Measurements from ENCODE around the gene LRP2. TPM values are rescaled to one million over a fixed set of nuclear protein-coding genes. Genes with fewer than 3 reads are reported as not detected.
"Not testable (repeated sequence)": the region's sequence is repeated elsewhere in the genome, so short reads cannot be mapped to it uniquely, and the experiment has no call there.

Gene LRP2
- polyA plus RNA-seq, 6 donors from 2014 or later: not detected

DNA sequence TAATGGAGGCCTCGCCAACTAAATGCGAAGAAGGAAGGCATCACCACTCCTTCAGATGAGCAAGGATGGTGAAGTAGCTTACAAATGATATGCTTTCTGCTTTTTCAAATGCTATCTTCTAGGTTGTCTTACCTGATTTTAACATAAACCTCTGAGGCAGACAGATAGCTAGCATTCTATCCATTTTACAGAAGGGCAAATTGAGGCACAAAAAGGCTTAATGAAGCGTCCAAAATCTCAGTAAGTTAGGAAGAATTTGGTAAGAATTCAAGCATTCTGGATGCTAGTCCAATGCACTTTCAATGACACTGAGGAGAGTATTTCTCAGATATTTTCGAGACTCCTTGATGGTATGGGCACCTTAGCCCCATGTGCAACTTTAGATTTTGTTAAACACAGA, 81.8 kb downstream of the LRP2 start:
- Mint-ChIP-seq H3K27me3 (peaks cover 0 to 2% (median 2%) of the 10 kb centered on the region in 3 donors), H3K36me3 (no peaks in the 10 kb centered on the region), H3K9me3 (peaks cover 0 to 2% (median 0%) of the 10 kb centered on the region in 7 donors), H3K27ac (no peak overlapping the region), H3K4me1 (no peaks in the 10 kb centered on the region), H3K4me3 (no peak overlapping the region)
- ATAC-seq (ENCODE audit: low read depth in 2 of 2): no peak
- no peak for DNase-seq

DNA sequence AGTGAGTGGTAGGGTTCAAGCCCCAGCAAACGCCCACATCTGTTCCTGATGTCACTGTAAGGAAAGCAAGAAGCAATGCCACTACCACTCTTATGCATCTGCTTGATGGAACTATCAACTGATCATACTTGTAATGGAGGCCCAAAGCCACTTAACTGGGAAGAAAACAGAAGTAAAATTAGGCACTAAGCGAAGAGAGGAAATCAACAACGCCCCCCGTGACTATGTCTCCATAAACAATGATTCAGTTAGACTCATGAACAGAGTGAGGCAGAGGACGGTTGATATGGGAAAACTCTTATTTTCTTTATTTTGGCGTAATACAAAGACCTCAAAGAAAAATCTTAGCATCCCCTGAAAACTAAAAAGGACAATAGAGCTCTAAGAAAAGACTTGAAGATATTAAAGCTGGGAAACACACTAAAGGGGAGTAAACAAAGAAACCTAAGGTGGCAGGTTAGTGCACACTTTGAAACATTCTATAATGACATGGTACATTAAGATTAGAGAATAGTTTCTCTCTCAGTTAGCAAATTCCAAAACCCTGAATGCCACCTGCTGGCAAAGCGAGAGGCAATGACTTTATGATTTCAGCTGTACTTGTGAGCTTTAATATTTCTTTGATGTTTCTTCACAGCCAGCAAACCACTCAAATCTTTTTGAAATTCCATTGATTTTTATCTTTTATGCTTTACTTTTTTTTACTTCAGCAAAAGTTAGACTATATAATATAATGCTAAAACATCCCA, 86.5 kb downstream of the LRP2 start:
- Mint-ChIP-seq H3K4me3 (no peak overlapping the region), H3K27me3 (no peaks in the 10 kb centered on the region), H3K4me1 (no peaks in the 10 kb centered on the region), H3K9me3 (no peaks in the 10 kb centered on the region), H3K36me3 (no peaks in the 10 kb centered on the region), H3K27ac (no peak overlapping the region)
- no peak for ATAC-seq (ENCODE audit: low read depth in 2 of 2)
- DNase-seq: no peak

DNA sequence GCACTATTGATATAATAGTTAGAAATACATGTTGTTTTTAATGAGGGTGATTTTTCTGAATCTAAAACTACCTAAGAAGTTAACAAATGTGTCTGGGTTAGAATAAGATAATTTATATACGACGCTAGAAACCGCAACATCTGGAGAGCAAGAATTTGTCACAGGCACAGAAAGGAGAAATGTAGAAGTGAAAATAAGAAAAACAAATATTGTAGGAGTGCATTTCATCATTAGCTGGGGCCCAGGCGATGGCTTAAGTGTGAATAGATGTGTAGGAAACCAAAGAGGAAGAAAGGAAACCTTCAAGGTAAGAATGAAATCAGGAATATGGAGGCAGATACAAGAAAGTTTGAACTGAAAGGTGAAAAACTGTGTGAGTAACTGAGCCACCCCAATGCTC, 90.3 kb downstream of the LRP2 start:
- Mint-ChIP-seq H3K4me3 (no peak overlapping the region), H3K36me3 (no peaks in the 10 kb centered on the region), H3K27ac (no peak overlapping the region), H3K4me1 (no peaks in the 10 kb centered on the region), H3K9me3 (peaks cover 0 to 11% (median 3%) of the 10 kb centered on the region in 7 donors), H3K27me3 (peaks cover 0 to 5% (median 0%) of the 10 kb centered on the region in 3 donors)
- no peak for DNase-seq
- no peak for ATAC-seq (ENCODE audit: low read depth in 2 of 2)

DNA sequence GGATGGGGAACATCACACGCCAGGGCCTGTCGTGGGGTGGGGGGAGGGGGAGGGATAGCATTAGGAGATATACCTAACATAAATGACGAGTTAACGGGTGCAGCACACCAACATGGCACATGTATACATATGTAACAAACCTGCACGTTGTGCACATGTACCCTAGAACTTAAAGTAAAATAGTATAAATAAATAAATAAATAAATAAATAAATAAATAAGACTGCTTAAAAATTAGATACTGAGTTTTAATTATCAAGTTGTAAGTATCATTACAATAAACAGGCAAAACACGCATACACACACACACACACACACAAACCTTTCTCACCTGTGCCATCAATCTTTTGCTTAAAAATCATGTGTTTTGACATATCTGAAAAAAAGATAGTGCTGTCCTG, 91.8 kb downstream of the LRP2 start:
- not testable (repeated sequence) for H3K27ac Mint-ChIP-seq; H3K27me3 Mint-ChIP-seq; H3K4me1 Mint-ChIP-seq; H3K36me3 Mint-ChIP-seq; DNase-seq; H3K4me3 Mint-ChIP-seq; ATAC-seq (ENCODE audit: low read depth in 2 of 2)
- peaks cover 0 to 11% (median 3%) of the 10 kb centered on the region in 7 donors for H3K9me3 Mint-ChIP-seq

DNA sequence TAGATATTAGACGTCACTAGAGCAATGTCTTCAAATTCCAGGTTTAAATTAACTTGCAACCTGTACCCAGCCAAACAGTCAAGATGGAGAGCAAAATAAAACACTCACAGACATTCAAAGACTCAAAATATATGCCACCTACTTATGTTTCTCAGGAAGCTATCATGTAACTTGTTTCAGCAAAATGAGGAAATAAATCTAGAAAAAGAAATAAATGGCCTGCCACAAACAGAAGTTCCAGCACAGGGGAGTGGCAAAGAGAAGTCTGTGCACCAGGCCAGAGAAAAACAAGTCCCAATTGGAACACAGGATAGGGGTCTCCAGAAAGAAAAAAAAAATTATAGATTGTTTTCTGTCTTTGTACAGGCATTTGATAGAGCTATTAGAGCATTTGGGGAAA, 96.7 kb downstream of the LRP2 start:
- no peak overlapping the region for H3K27ac Mint-ChIP-seq
- DNase-seq: no peak
- ATAC-seq (ENCODE audit: low read depth in 2 of 2): no peak
- H3K27me3 Mint-ChIP-seq: peaks cover 0 to 5% (median 0%) of the 10 kb centered on the region in 3 donors
- H3K36me3 Mint-ChIP-seq: no peaks in the 10 kb centered on the region
- peaks cover 0 to 15% (median 4%) of the 10 kb centered on the region in 7 donors for H3K9me3 Mint-ChIP-seq
- H3K4me3 Mint-ChIP-seq: no peak overlapping the region
- H3K4me1 Mint-ChIP-seq: no peaks in the 10 kb centered on the region

DNA sequence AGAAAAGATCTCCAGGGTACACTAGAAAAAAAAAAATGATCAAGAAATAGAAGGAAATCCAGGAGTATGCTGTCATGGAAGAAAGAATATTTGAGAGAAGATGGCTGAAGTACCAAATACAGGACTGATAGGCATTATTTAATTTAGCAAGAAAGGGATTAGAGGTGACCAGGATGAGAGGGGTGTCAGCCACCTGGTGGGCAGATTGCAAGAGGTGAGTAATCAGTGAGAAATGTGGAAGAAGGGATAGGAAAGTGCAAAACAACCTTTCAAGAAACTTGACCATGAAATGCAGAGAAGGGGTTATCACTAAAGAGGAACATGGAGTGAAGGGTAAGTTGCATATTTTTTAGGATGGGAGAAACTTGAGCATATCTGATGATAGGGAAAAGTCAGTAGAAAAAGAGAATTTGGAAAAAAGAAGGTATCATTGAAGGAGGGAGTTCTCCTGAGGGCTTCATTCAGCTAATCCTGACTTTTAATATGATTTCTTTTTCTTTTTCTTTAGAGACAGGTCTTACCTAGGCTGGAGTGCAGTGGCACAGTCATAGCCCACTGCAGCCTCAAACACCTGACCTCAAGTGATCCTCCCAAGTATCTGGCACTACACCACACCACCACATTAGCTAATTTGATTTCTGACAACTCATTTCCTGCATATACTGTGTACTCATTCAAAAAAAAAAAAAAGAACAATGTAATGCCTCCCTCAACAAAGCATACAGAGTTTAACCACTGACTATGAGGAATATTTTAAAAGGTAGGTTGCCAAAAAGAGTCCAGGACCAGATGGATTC, 101.3 kb downstream of the LRP2 start:
- no peak for ATAC-seq (ENCODE audit: low read depth in 2 of 2)
- peaks cover 0 to 5% (median 3%) of the 10 kb centered on the region in 3 donors for H3K27me3 Mint-ChIP-seq
- no peak overlapping the region for H3K4me3 Mint-ChIP-seq
- no peaks in the 10 kb centered on the region for H3K36me3 Mint-ChIP-seq
- H3K9me3 Mint-ChIP-seq: peaks cover 0 to 5% (median 0%) of the 10 kb centered on the region in 7 donors
- peak overlapping the region in 2 of 6 donors; percentile 3 to 62 for H3K27ac Mint-ChIP-seq
- DNase-seq: no peak
- no peaks in the 10 kb centered on the region for H3K4me1 Mint-ChIP-seq

DNA sequence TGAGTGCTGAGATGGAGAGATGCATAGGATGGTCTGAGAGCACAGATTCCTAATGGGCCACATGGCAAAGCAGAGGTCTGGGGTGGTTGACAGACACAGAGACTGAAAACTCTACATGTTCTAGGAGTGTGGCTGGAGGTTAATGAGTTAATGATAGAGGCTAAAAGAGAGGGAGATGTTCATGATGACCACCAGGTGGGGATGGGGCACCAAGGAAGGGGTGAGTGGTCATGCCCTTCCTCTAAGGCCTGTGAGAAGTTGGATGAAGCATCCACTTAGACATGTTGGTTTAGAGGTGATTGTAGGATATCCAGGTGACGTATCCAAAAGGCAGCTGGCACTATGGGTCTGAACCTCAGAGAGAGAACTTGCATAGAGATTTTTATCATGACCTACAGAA, 102.1 kb downstream of the LRP2 start:
- Mint-ChIP-seq H3K27me3 (peaks cover 0 to 5% (median 3%) of the 10 kb centered on the region in 3 donors), H3K36me3 (no peaks in the 10 kb centered on the region), H3K4me1 (no peaks in the 10 kb centered on the region), H3K4me3 (no peak overlapping the region), H3K27ac (no peak overlapping the region), H3K9me3 (peaks cover 0 to 4% (median 0%) of the 10 kb centered on the region in 7 donors)
- ATAC-seq (ENCODE audit: low read depth in 2 of 2) (no peak), DNase-seq (no peak)

DNA sequence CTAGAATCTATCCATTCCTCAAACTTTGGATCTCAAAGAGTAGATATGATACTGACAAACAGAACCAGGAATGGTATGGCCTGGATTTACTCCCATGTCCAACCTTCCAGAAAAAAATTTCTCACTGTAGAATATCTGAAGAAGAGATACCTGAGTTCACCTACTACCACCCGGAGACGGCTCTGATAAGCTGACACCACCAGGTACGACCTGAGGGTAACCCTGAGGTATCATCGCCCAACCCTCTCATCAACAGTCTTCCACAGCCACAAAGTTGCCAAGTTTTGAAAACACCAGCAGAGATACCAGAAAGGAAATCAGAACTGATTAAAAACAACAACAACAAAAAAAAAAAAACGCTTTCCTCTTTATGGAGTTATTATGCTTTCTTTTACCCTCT, 102.9 kb downstream of the LRP2 start:
- H3K4me1 Mint-ChIP-seq: no peaks in the 10 kb centered on the region

DNA sequence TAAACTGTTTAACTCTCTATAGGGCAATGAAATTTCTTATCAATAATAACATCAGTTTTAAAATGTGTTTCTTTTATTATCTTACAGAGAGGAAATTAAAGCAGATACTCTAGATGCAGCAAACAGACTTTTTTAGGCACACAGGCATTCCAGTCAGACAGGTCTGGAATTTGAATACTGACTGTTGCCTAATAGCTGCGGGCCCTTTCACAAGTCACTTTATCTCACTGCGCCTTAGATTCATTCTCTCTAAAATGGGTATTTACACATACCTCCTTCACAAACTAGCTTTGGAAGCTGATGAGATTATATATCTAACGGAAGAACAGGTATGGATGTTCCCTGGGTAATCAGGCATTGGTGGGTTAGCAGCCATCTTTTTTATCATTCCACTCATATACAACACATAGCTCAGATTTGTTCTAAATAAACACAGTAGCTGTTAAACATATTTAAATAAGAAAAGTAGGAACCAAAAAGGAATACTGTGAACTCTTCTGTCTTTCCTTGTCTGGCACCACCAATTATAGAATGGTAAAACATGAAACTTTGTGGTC, 104.2 kb downstream of the LRP2 start:
- Mint-ChIP-seq H3K36me3 (no peaks in the 10 kb centered on the region), H3K4me3 (no peak overlapping the region), H3K4me1 (no peaks in the 10 kb centered on the region), H3K27ac (no peak overlapping the region), H3K27me3 (peaks cover 0 to 5% (median 3%) of the 10 kb centered on the region in 3 donors), H3K9me3 (peaks cover 0 to 3% (median 0%) of the 10 kb centered on the region in 7 donors)
- ATAC-seq (ENCODE audit: low read depth in 2 of 2): no peak
- DNase-seq: no peak

More for the DNA sequence above, 102.9 kb downstream of the LRP2 start:
- Mint-ChIP-seq H3K27me3 (peaks cover 0 to 5% (median 3%) of the 10 kb centered on the region in 3 donors), H3K27ac (peak overlapping the region in 1 of 6 donors; percentile 69), H3K9me3 (peaks cover 0 to 3% (median 0%) of the 10 kb centered on the region in 7 donors), H3K36me3 (no peaks in the 10 kb centered on the region), H3K4me3 (no peak overlapping the region)
- DNase-seq: no peak
- ATAC-seq (ENCODE audit: low read depth in 2 of 2): no peak

DNA sequence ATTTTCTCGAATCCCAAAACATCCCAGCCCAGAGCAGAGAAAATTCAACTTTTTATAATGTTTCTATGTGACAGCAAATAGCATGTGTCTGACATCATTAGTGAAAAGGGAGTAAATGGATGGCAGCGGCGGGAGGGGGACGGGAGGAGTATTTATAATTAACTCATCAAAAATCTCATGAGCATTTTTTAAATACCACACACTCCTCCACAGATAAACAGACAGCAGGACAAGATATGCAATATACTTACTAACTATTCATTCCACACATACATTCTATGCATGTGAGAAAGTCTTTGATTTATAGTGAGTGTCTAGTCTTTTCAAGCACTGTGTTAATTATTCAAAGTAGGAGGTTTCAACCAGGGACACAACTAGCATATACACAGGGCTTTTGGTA, 107.6 kb downstream of the LRP2 start:
- Mint-ChIP-seq H3K27ac (peak overlapping the region in 1 of 6 donors; percentile 40), H3K27me3 (peaks cover 0 to 3% (median 2%) of the 10 kb centered on the region in 3 donors), H3K4me3 (no peak overlapping the region), H3K36me3 (no peaks in the 10 kb centered on the region), H3K9me3 (no peaks in the 10 kb centered on the region), H3K4me1 (no peaks in the 10 kb centered on the region)
- ATAC-seq (ENCODE audit: low read depth in 2 of 2) (no peak), DNase-seq (no peak)

DNA sequence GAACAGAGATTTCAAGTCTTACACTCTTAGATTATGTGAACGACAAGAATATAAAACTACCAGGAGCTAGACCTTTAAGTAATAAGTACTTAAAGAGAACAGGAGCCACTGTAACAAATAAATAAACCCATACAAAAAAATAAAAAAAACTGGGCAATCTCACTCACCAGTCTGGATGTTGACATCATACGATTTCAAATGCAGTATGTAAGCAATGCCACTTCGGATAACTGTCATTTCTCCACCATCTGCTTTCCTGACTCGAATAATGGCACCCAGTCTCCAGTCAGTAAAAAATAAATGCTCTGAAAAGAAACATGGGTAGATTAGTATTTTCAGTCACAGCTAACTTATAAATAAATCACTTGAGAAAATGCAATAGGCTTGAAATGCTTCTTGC, 115.1 kb downstream of the LRP2 start:
- Mint-ChIP-seq H3K9me3 (peaks cover 0 to 6% (median 0%) of the 10 kb centered on the region in 7 donors), H3K4me1 (no peaks in the 10 kb centered on the region), H3K4me3 (peak overlapping the region in 1 of 8 donors; percentile 24), H3K27ac (no peak overlapping the region), H3K36me3 (no peaks in the 10 kb centered on the region), H3K27me3 (peaks cover 0 to 4% (median 0%) of the 10 kb centered on the region in 3 donors)
- ATAC-seq (ENCODE audit: low read depth in 2 of 2) (no peak), DNase-seq (no peak)

DNA sequence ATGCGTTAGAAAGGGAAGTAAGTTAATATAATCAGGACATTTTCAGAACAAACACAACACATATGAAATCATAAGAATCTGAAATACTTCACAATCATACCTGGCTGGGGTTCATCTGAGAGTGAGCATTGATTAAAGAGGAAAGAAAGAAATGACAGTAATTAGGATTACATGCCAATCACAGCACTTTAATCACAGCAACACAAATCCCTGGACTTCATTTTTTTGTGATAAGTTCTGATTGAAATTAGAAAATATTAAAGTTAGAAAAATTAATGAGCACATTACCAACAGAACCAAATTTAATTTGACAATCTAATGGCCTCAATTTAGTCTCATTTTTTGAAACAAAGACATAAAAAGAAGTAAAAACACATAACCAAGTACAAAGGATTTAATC, 121.9 kb downstream of the LRP2 start:
- H3K27ac Mint-ChIP-seq: no peak overlapping the region
- no peaks in the 10 kb centered on the region for H3K36me3 Mint-ChIP-seq
- no peak for ATAC-seq (ENCODE audit: low read depth in 2 of 2)
- no peaks in the 10 kb centered on the region for H3K27me3 Mint-ChIP-seq
- H3K9me3 Mint-ChIP-seq: peaks cover 0 to 4% (median 0%) of the 10 kb centered on the region in 7 donors
- no peak for DNase-seq
- H3K4me1 Mint-ChIP-seq: no peaks in the 10 kb centered on the region
- no peak overlapping the region for H3K4me3 Mint-ChIP-seq

DNA sequence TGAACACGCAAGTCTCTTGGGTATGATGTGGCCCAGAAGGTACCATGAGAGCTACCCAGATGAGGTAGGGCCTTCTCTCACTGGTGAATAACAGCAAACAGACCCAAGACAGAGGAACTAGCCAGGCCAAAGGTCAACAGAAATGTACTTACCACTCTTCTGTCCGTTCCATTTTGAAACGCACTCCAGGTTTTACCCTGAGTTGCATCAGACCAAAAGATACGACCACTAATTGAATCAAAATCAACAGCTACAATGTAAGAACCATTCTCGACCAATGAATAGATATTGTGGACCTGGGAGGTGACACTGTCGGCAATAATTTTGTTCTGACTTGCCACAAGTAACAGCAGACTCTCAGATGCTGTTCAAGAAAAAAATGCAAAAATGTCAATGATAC, 124.4 kb downstream of the LRP2 start:
- Mint-ChIP-seq H3K27me3 (peaks cover 0 to 4% (median 0%) of the 10 kb centered on the region in 3 donors), H3K4me3 (no peak overlapping the region), H3K9me3 (peaks cover 0 to 4% (median 0%) of the 10 kb centered on the region in 7 donors), H3K4me1 (no peaks in the 10 kb centered on the region), H3K36me3 (no peaks in the 10 kb centered on the region), H3K27ac (no peak overlapping the region)
- ATAC-seq (ENCODE audit: low read depth in 2 of 2) (no peak), DNase-seq (no peak)

Data from naive B cell (primary cell).